Left ventricle myocardium inferior (tissue), 1 donor: Measurements from ENCODE around the gene PNISR. TPM values are rescaled to one million over a fixed set of nuclear protein-coding genes. Genes with fewer than 3 reads are reported as not detected.

ENCODE experiments used
- DNase-seq: peaks from one replicate; pipeline ENCODE4 v3.0.0-alpha.2; 2020
- H3K27ac ChIP-seq: fragments of 200-600 bp; replicated peaks from 2 replicates; pipeline ENCODE4 v1.8.0; 2021
- H3K27me3 ChIP-seq: fragments of 200-600 bp; 2 replicates; pipeline ENCODE4 v1.8.0; 2021; ENCODE audit warnings: low read depth
- H3K36me3 ChIP-seq: fragments of 200-600 bp; 2 replicates; pipeline ENCODE4 v1.8.0; 2021
- H3K4me1 ChIP-seq: fragments of 200-600 bp; 2 replicates; pipeline ENCODE4 v1.8.0; 2021
- H3K4me3 ChIP-seq: fragments of 200-600 bp; 2 replicates; pipeline ENCODE4 v1.8.0; 2021; ENCODE audit warnings: mild to moderate bottlenecking, moderate library complexity
- H3K9me3 ChIP-seq: fragments of 200-600 bp; replicated peaks from 2 replicates; pipeline ENCODE4 v1.8.0; 2021
- CTCF ChIP-seq: fragments of 200-600 bp; IDR thresholded peaks from 2 replicates; pipeline ENCODE4 v1.8.0; 2021; ENCODE audit warnings: antibody characterized with exemption, mild to moderate bottlenecking, borderline replicate concordance
- intact Hi-C: fragments of 100-400 bp; cut with micrococcal nuclease; formaldehyde crosslinking; loops from one replicate; pipeline ENCODE4 v1.11.0; 2022
- total RNA-seq: library from RNA; stranded (reverse); fragmentation: NEBNext Ultra II Directional; extraction: Animal tissue kit (Norgen Biotek cat#: 25700); gene quantifications from one replicate; pipeline ENCODE4 v1.2.1, GENCODE V29; 2021
- donor health status: DM: no; HTN: yes; CAD: no; lungs with severe emphysema.

PNISR gene
- total RNA-seq, 1 donor from 2014 or later, result 52.0 TPM

- Histone ChIP-seq H3K4me1 (peaks cover 55% of the 10 kb centered on the region), H3K9me3 (no peaks in the 10 kb centered on the region), H3K36me3 (peaks cover 20% of the 10 kb centered on the region), H3K4me3 (no peak overlapping the region), H3K27me3 (no peaks in the 10 kb centered on the region), H3K27ac (no peak overlapping the region)
- TF ChIP-seq CTCF, result no peak
- no peak for DNase-seq
- intact Hi-C loops, result no loop called here
These were observed 2.9 kb upstream of the PNISR start for GRCh38 chr6:99427988-99428387.

- H3K9me3 ChIP-seq, result no peaks in the 10 kb centered on the region
- no peak for TF ChIP-seq CTCF
- peak overlapping the region; percentile 90 for H3K4me3 ChIP-seq
- DNase-seq, result no peak
- H3K4me1 ChIP-seq, result peaks cover 71% of the 10 kb centered on the region
- intact Hi-C loops, result no loop called here
- no peaks in the 10 kb centered on the region for H3K27me3 ChIP-seq
- H3K36me3 ChIP-seq, result peaks cover 9% of the 10 kb centered on the region
- peak overlapping the region; percentile 96 for H3K27ac ChIP-seq
These were observed 1.3 kb upstream of the PNISR start for GRCh38 chr6:99426451-99426757.

- intact Hi-C loops, result no loop called here
- H3K9me3 ChIP-seq, result no peaks in the 10 kb centered on the region
These were observed 741 bp upstream of the PNISR start for GRCh38 chr6:99425647-99426450.

GRCh38 chr6:99424022-99424421, 1.1 kb downstream of the PNISR start:
- peaks cover 94% of the 10 kb centered on the region for H3K4me1 ChIP-seq
- intact Hi-C loops, result no loop called here
- peak overlapping the region; percentile 90 for H3K4me3 ChIP-seq
- peak overlapping the region; percentile 96 for H3K27ac ChIP-seq
- no peak for TF ChIP-seq CTCF
- H3K27me3 ChIP-seq, result no peaks in the 10 kb centered on the region
- no peak for DNase-seq
- H3K9me3 ChIP-seq, result no peaks in the 10 kb centered on the region
- H3K36me3 ChIP-seq, result no peaks in the 10 kb centered on the region

More at GRCh38 chr6:99425647-99426450, 741 bp upstream of the PNISR start:
- peak overlapping the region; percentile 90 for H3K4me3 ChIP-seq
- peaks cover 77% of the 10 kb centered on the region for H3K4me1 ChIP-seq
- peak overlapping the region; percentile 96 for H3K27ac ChIP-seq
- peak; percentile 51 for TF ChIP-seq CTCF
- DNase-seq, result peak; percentile 84
- no peaks in the 10 kb centered on the region for H3K27me3 ChIP-seq
- H3K36me3 ChIP-seq, result peaks cover 4% of the 10 kb centered on the region

GRCh38 chr6:99422912-99423311, 2.2 kb downstream of the PNISR start:
- H3K9me3 ChIP-seq, result no peaks in the 10 kb centered on the region
- H3K4me3 ChIP-seq, result peak overlapping the region; percentile 90
- intact Hi-C loops, result no loop called here
- H3K4me1 ChIP-seq, result peaks cover 95% of the 10 kb centered on the region
- DNase-seq, result no peak
- H3K27me3 ChIP-seq, result no peaks in the 10 kb centered on the region
- no peak overlapping the region for H3K27ac ChIP-seq
- no peak for TF ChIP-seq CTCF
- no peaks in the 10 kb centered on the region for H3K36me3 ChIP-seq
